Stimulated activated CD4-positive, alpha-beta T cell treated with anti-CD3 and anti-CD28 coated beads, Interleukin-1b, Interleukin-23, amount 100 ng/mL, for 1 hour (primary cell): ENCODE data around the gene TFF1.
"Not testable (repeated sequence)": the region's sequence is repeated elsewhere in the genome, so short reads cannot be mapped to it uniquely, and the experiment has no call there.

Source experiments
- DNase-seq, 2 donors: peaks; one replicate each; pipeline ENCODE4 v3.0.0-alpha.2; 2020; ENCODE audit warnings: low read depth in 2 of 2

Gene TFF1

DNA sequence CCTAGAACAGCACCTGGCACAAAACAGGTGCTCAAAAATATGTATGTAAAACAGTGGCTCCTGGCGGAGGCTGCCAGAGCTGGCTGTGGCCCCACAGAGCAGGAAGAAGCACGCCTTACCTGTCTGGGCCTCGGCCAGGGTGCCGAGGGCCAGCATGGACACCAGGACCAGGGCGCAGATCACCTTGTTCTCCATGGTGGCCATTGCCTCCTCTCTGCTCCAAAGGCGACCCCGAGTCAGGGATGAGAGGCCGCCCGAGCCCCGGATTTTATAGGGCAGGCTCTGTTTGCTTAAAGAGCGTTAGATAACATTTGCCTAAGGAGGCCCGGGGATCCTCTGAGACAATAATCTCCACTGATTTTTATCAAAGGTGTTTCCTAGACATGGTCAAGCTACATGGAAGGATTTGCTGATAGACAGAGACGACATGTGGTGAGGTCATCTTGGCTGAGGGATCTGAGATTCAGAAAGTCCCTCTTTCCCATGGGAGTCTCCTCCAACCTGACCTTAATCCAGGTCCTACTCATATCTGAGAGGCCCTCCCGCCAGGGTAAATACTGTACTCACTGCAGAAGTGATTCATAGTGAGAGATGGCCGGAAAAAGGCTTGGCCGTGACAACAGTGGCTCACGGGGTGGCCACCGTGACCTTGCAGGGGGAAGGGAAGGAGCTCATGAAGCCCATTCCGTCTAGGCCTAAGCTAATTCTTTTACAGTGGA lies at the start of gene TFF1:
Gene TFF1 (minus strand): TSS at position 244 of the 719 bp plus-strand sequence. CDS start 40 bp downstream, at position 204.
- DNase-seq, result no peak

GRCh38 chr21:42414928-42415769 lies 48.8 kb upstream of the TFF1 start:
- peak; percentile 72 to 82 for DNase-seq

GRCh38 chr21:42414553-42414927 lies 48.2 kb upstream of the TFF1 start:
- no peak for DNase-seq

DNA sequence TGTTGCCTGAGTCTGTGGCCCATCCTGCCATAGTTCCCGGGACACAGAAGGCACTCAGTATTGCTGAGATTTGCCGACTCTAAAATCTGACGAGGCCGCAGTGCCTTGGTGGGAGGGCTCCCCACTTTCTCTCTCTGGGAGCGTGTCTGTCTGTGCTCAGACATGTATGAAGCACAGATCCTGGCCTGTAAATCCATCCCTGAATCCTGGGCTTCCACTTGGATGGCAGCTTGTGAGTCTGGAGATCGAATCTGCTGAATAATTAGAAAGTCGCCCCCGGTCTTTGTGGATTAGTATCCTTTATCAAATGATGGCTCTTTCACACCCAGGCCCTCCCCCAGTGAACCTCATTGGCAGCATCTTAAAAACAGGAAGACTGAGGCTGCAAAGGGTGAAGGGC lies 47.7 kb upstream of the TFF1 start:
- DNase-seq, result no peak

GRCh38 chr21:42413500-42413899 lies 47.2 kb upstream of the TFF1 start:
- no peak for DNase-seq

DNA sequence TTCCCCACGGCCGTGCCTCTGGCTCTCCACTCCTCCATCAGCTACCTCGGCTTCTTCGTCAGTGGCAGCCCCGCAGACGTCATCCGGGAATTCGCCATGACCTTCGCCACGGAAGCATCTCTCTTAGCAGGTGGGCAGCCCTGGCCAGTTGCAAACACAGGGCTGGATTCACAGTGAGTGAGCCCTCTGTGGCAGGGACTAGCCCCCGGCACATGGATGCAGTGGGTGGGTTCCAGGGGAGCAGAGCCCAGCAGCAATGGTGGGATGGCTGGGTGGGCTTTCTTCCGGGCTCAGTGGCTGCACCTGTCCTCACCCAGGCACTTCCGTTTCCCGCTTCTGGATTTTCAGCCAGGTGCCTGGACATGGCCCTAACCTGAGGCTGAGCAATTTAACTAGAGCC lies 46.8 kb upstream of the TFF1 start:
- no peak for DNase-seq

- DNase-seq, result no peak
Observed at GRCh38 chr21:42412636-42412933, 46.2 kb upstream of the TFF1 start.

DNA sequence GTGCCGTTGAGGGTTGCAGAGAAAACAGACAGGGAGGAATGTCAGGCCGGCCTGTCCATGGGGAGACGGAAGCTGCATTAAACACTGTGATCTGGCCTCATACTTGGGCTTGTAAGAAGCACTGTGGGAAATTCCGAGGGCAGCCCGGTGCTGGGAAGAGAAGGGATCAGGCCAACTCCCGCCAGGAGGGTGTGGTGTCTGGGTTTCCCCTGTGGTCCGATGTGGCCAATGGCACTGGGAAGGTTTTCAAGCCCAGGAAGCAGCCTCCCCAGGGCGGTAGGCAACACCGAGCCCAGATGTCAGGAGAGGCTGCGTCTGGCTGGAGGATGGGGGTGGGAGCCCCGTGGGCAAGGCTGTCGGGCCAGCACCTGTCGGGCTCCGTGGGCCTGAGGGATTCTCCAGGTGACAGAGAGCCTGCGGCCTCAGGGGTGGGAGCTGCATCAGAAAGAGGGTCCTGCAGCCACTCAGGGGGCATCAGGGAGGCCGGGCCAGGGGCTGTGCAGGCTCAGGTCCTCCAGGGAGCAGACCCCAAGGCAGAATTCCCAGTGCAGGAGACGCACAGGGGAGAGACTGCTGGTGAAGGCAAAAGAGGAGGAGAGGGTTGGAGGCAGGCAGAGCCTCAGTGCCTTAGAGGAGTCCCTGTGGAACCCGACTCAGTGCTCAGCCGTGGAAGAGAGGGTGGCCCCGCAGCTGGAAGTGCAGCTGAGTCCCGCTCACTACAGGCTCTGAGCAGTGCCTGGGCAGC lies 45.7 kb upstream of the TFF1 start:
- no peak for DNase-seq

GRCh38 chr21:42411197-42411869 lies 45.0 kb upstream of the TFF1 start:
- no peak for DNase-seq

- no peak for DNase-seq
Observed at GRCh38 chr21:42409366-42409765, 43.0 kb upstream of the TFF1 start.

GRCh38 chr21:42408718-42409117 lies 42.4 kb upstream of the TFF1 start:
- DNase-seq, result not testable (repeated sequence)

DNA sequence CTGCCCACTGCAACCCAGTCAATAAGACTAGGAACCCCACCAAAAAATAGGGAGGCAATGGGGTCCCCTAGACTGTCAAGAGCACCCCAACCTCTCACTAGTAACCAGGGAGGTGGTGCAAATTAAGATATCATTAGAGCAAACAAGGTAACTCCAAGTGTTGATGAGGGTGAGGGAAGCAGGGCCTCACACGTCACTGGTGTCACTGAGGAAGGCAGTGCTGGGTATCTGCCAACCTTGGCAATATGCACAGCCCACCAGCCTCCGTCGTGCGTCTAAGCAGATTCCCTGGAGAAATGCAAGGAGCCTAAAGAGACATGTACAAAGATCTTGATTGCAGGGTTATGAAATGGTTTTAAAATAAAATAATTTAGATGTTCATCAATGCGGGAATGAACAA lies 41.1 kb upstream of the TFF1 start:
- no peak for DNase-seq

GRCh38 chr21:42406866-42407265 lies 40.5 kb upstream of the TFF1 start:
- DNase-seq, result no peak

DNA sequence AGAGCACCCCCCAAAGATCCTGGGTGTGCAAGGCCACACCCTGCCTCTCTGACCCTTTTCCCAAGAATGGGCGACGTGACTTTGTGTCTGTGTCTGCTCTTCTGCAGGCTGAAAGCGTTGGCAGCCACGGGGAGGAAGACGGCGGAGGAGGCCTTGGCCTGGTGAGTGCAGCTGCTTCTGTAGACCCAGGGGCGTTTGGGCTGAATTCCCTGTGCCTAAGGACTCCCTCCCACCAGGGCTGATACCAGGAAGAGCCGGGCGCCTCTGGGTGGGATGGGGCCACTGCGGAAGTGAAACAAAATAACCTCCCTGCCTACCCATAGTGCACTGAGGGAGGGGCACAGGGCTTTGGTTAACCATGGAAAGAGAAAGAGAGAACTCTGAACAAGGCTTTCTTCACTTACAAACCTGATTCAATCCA lies 39.9 kb upstream of the TFF1 start:
- DNase-seq, result no peak

- no peak for DNase-seq
Observed at GRCh38 chr21:42405064-42406013, 39.0 kb upstream of the TFF1 start.

- no peak for DNase-seq
Observed at GRCh38 chr21:42404539-42404938, 38.2 kb upstream of the TFF1 start.

GRCh38 chr21:42403611-42404231 lies 37.4 kb upstream of the TFF1 start, which contains the start of gene UBASH3A:
UBASH3A (plus strand) TSS chr21:42403902; CDS start chr21:42403946, 44 bp downstream.
- DNase-seq, result no peak

DNA sequence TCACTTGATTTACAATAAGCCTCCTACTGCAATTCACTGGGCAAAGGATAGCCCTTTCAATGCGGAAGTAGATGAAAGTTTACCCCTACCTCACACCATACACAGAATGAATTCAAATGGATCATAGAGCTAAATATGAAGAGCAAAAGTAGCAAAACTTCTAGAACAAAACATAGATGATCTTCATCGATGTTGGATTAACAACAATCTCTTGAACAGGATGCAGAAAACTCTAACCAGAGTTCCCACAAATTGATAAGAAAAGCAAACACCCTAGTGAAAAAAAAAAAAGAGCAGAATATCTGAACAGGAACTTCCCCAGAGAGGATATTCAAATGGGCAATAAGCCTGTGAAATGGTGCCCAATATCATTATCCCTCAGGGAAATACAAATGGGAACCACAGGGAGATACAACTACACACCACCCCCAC lies 35.5 kb upstream of the TFF1 start:
- no peak for DNase-seq

DNA sequence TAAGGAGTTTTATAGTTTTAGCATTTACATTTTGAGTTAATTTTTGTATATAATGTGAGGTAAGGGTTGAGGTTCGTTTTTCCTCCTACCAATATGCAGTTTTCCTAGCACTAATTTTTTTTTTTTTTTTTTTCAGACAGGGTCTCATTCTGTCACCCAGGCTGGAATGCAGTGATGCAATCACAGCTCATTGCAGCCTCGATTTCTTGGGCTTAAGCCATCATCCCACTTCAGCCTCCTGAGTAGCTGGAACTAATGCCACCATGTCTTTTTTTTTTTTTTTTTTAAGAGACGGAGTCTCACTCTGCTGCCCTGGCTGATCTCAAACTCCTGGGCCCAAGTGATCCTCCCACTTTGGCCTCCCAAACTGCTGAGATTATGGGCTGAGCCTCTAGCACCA lies 34.8 kb upstream of the TFF1 start:
- DNase-seq, result no peak

GRCh38 chr21:42400525-42400924 lies 34.2 kb upstream of the TFF1 start:
- no peak for DNase-seq
